ENCODE results near the gene C2CD4C.

DNA sequence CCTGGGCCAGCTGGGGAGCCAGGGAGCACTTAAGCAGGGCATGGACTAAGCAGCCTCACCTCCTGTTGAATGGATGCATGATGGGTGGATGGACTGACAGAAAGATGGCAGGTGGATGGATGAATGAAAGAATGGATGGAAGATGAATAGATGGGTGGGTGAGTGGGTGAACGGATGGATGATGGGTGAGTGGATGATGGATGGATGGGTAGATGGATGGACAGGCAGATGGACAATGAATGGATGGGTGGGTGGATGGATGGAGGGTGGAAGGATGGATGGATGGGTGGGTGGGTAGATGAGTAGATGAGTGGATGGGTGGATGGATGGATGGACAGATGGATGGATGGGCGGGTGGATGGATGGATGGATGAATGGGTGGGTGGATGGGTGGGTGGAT is 33.1 kb upstream of the C2CD4C start:
- TF ChIP-seq, protein P1, sequence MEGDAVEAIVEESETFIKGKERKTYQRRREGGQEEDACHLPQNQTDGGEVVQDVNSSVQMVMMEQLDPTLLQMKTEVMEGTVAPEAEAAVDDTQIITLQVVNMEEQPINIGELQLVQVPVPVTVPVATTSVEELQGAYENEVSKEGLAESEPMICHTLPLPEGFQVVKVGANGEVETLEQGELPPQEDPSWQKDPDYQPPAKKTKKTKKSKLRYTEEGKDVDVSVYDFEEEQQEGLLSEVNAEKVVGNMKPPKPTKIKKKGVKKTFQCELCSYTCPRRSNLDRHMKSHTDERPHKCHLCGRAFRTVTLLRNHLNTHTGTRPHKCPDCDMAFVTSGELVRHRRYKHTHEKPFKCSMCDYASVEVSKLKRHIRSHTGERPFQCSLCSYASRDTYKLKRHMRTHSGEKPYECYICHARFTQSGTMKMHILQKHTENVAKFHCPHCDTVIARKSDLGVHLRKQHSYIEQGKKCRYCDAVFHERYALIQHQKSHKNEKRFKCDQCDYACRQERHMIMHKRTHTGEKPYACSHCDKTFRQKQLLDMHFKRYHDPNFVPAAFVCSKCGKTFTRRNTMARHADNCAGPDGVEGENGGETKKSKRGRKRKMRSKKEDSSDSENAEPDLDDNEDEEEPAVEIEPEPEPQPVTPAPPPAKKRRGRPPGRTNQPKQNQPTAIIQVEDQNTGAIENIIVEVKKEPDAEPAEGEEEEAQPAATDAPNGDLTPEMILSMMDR (IDR thresholded peaks at IDR 0.05; ENCODE audit: extremely low read depth in 1 of 2, insufficient read depth in 1 of 2, low read depth in 1 of 2, low read length in 2 of 2) = no peak
- no peak for TF ChIP-seq JUN (IDR thresholded peaks at IDR 0.05; ENCODE audit: borderline replicate concordance, insufficient read depth, insufficient read length, low read depth)

Measured in endothelial cell of umbilical vein (primary cell).